Smooth muscle cell (in vitro differentiated cells): Measurements from ENCODE around the gene AK2. TPM values are rescaled to one million over a fixed set of nuclear protein-coding genes. Genes with fewer than 3 reads are reported as not detected.
A peak's percentile ranks its signal among the peaks of the same experiment; 100 is the strongest.

Experiments
- DNase-seq: peaks from one replicate; lab custom pipeline; 2025; ENCODE audit not compliant: unreplicated experiment; lab: John Stamatoyannopoulos, UW
- H2AFZ ChIP-seq: fragments of 200-600 bp; sonication (generic); 2 replicates; pipeline ENCODE4 v1.6.0; 2016; ENCODE audit warnings: antibody characterized with exemption, low read depth, mild to moderate bottlenecking
- H3F3A ChIP-seq: fragments of 200-600 bp; sonication (generic); 2 replicates; pipeline ENCODE4 v1.6.0; 2017; ENCODE audit warnings: antibody characterized with exemption, low read depth
- H3K27ac ChIP-seq: fragments of 200-600 bp; sonication (generic); 2 replicates; pipeline ENCODE4 v1.5.1; 2016; ENCODE audit warnings: low read depth, mild to moderate bottlenecking
- H3K27me3 ChIP-seq: fragments of 200-600 bp; sonication (generic); 2 replicates; pipeline ENCODE4 v1.6.1; 2016; ENCODE audit warnings: low read depth, mild to moderate bottlenecking
- H3K36me3 ChIP-seq: fragments of 200-600 bp; sonication (generic); 2 replicates; pipeline ENCODE4 v1.5.1; 2016; ENCODE audit warnings: low read depth
- H3K4me1 ChIP-seq: fragments of 200-600 bp; sonication (generic); 2 replicates; pipeline ENCODE4 v1.5.1; 2016; ENCODE audit warnings: low read depth
- H3K4me2 ChIP-seq: fragments of 200-600 bp; sonication (generic); 2 replicates; pipeline ENCODE4 v1.6.0; 2016; ENCODE audit warnings: mild to moderate bottlenecking
- H3K4me3 ChIP-seq: fragments of 200-600 bp; sonication (generic); 2 replicates; pipeline ENCODE4 v1.5.1; 2016; ENCODE audit warnings: mild to moderate bottlenecking
- H3K79me2 ChIP-seq: fragments of 200-600 bp; sonication (generic); 2 replicates; pipeline ENCODE4 v1.6.0; 2016; ENCODE audit warnings: low read depth, mild to moderate bottlenecking
- H3K9ac ChIP-seq: fragments of 200-600 bp; sonication (generic); 2 replicates; pipeline ENCODE4 v1.6.0; 2016; ENCODE audit warnings: low read depth
- H3K9me3 ChIP-seq: fragments of 200-600 bp; sonication (generic); replicated peaks from 2 replicates; pipeline ENCODE4 v1.5.1; 2016; ENCODE audit warnings: low read depth
- H4K20me1 ChIP-seq: fragments of 200-600 bp; sonication (generic); 2 replicates; pipeline ENCODE4 v1.6.0; 2016; ENCODE audit warnings: low read depth
- WGBS: methylation state at CpG from one replicate; pipeline ENCODE4 v1.1.7; 2016; ENCODE audit warnings: low lambda C conversion rate; 5-methylcytosine and 5-hydroxymethylcytosine counted together
- polyA plus RNA-seq: library from polyadenylated mRNA; unstranded; fragments of >200 nt; fragmentation: Nextera tagmentation; extraction: Ambion mirVana; gene quantifications from 2 replicates; pipeline ENCODE4 v1.2.1, GENCODE V29; 2016
- total RNA-seq: library from RNA; depleted of rRNA; stranded (reverse); fragments of >200 nt; gene quantifications from 2 replicates; pipeline ENCODE4 v1.2.3, GENCODE V29; 2014
- TF ChIP-seq, protein P1 (sequence below): fragments of 200-600 bp; sonication (generic); IDR thresholded peaks from 2 replicates; pipeline ENCODE4 v1.5.1; 2017; ENCODE audit warnings: borderline replicate concordance, mild to moderate bottlenecking, antibody characterized with exemption; ENCODE audit not compliant: insufficient read depth, poor library complexity, severe bottlenecking

Gene AK2
- total and polyA plus RNA-seq, 2 experiments from 2014 or later, result 89.8 to 121 TPM

DNA sequence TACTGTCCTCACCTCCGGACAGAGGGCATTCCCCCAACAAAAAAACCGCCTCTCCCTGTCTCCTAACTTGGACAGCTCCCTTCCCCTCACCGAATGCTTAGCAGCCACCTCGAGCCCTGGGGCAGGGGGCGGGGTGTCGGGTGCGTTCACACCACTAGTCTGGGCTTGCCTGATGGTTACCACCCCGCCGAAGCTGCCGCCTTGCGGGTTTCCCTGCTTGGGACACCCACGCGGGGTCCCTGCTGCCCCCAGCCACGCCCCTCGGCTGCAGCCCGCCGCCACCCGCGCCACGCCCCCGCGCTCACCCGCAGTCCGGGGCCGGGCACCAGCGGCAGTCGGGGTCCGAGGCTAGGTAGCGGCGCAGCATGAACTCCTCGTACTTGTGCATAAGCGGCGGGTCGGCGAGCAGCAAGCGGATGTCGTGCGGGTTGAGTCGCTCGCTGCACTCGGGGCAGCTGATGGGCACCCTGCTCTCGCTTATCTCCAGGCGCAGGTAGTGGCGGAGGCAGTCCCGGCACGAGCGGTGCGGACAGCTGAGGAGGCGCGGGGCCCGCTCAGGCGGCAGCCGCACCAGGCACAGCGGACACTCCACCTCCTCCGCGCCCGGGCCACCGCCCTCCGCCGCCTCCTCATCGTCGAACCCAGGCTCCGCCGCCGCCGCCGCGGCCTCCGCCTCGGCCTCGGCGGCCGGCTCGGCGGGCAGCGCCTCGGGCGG is 72.8 kb downstream of the AK2 start:
- Histone ChIP-seq H3K9me3 (no peaks in the 10 kb centered on the region), H3K4me1 (peaks cover 9% of the 10 kb centered on the region), H2AFZ (peak overlapping the region; percentile 72), H4K20me1 (peaks cover 50% of the 10 kb centered on the region), H3F3A (no peaks in the 10 kb centered on the region), H3K27ac (no peak overlapping the region), H3K36me3 (no peaks in the 10 kb centered on the region), H3K4me2 (peak overlapping the region; percentile 98), H3K9ac (peak overlapping the region; percentile 57), H3K27me3 (no peaks in the 10 kb centered on the region), H3K4me3 (peak overlapping the region; percentile 94), H3K79me2 (peaks cover 48% of the 10 kb centered on the region)
- peak; percentile 13 for DNase-seq
- TF ChIP-seq, protein P1, sequence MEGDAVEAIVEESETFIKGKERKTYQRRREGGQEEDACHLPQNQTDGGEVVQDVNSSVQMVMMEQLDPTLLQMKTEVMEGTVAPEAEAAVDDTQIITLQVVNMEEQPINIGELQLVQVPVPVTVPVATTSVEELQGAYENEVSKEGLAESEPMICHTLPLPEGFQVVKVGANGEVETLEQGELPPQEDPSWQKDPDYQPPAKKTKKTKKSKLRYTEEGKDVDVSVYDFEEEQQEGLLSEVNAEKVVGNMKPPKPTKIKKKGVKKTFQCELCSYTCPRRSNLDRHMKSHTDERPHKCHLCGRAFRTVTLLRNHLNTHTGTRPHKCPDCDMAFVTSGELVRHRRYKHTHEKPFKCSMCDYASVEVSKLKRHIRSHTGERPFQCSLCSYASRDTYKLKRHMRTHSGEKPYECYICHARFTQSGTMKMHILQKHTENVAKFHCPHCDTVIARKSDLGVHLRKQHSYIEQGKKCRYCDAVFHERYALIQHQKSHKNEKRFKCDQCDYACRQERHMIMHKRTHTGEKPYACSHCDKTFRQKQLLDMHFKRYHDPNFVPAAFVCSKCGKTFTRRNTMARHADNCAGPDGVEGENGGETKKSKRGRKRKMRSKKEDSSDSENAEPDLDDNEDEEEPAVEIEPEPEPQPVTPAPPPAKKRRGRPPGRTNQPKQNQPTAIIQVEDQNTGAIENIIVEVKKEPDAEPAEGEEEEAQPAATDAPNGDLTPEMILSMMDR, result no peak
- 0% methylated on average over 53 of the region's 78 CpGs for WGBS

DNA sequence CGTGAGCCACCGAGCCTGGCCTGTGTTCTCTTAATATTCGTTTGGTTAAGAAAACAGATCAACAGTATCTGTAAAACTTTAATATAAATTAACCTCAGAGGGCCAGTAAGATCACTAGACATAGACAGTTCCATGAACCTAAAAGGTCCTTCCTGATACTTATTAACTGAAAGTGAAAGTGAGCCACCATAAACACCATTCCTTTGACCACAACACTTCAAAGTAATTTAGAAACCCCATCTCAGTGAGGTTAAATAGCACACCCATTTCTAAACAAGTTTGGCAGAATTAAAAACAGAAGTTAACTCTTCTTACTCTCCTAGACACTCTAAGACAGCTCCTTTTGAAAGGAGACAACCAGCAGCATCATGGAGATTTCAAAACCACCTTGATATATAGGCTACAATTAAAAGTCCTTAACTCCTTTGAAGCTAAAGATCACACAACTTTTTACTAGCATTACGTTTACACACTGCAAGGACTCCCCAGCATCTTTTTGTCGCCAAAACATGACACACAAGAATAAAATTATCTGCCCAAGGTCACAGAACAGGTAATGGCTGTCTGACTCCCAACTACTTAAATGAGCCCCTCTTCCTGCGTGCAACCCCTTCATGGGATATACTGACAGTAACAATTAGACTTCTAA is 74.3 kb downstream of the AK2 start:
- Histone ChIP-seq H2AFZ (no peak overlapping the region), H3K9me3 (no peaks in the 10 kb centered on the region), H3K27me3 (no peaks in the 10 kb centered on the region), H3K9ac (no peak overlapping the region), H3K79me2 (peaks cover 64% of the 10 kb centered on the region), H3K27ac (no peak overlapping the region), H3K4me3 (peak overlapping the region; percentile 94), H3K36me3 (no peaks in the 10 kb centered on the region), H3K4me2 (peak overlapping the region; percentile 98), H3K4me1 (peaks cover 9% of the 10 kb centered on the region), H3F3A (no peaks in the 10 kb centered on the region), H4K20me1 (peaks cover 65% of the 10 kb centered on the region)
- TF ChIP-seq, protein P1, result no peak
- whole genome bisulfite sequencing, result 71% methylated on average over 6 of the region's 6 CpGs
- DNase-seq, result no peak

DNA sequence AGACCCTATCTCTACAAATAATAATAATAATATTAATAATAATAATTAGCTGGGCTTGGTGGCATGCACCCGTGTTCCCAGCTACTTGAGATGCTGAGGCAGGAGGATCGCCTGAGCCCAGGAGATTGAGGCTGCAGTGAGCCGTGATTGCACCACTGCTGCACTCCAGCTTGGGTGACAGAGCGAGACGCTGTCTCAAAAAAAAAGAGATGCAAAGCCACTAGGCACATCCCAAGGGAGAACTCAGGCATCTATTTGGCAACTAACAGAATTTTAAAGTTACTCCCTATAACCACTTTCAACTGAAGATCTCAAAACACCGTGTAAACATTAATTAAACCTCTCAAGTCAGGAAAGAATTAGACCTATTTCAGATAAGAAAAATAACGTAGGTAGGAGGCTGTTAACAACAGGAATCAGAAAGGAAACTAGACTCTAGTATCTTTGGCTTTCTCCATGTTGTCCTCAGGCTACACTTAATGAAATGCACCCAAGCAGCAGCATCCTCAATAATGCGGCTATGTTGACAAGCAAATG is 75.8 kb downstream of the AK2 start:
- Histone ChIP-seq H2AFZ (no peak overlapping the region), H3K4me3 (no peak overlapping the region), H3K9ac (no peak overlapping the region), H3K36me3 (no peaks in the 10 kb centered on the region), H3K27me3 (no peaks in the 10 kb centered on the region), H3K79me2 (peaks cover 79% of the 10 kb centered on the region), H3K9me3 (no peaks in the 10 kb centered on the region), H3K4me2 (no peak overlapping the region), H3F3A (no peaks in the 10 kb centered on the region), H4K20me1 (peaks cover 80% of the 10 kb centered on the region), H3K27ac (no peak overlapping the region), H3K4me1 (peaks cover 9% of the 10 kb centered on the region)
- DNase-seq, result no peak
- 82% methylated on average over 8 of the region's 8 CpGs for WGBS
- TF ChIP-seq, protein P1, result no peak
